ENCODE results near the gene BMP8A.
"Not testable (repeated sequence)": the region's sequence is repeated elsewhere in the genome, so short reads cannot be mapped to it uniquely, and the experiment has no call there.

Gene BMP8A

DNA sequence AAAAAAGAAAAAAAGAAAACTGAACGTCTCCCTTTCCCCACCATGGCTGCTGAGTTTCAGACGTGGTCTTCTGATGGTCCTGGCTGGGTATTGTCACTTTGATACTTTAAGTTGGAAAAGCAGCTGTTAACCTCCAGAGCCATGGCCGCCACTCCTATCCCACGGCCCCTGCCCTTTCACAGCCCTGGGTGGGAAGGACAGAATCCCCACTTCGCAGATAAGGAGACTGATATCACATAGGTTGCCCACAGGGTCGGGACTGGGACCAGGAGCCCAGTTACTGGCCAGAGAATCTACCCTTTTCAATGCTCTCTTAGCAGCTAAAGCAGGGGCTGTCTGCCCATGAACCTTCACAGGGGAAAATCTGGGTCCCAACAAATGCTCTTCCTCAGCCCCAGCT is 16.8 kb downstream of the BMP8A start:
- DNase-seq = no peak

DNA sequence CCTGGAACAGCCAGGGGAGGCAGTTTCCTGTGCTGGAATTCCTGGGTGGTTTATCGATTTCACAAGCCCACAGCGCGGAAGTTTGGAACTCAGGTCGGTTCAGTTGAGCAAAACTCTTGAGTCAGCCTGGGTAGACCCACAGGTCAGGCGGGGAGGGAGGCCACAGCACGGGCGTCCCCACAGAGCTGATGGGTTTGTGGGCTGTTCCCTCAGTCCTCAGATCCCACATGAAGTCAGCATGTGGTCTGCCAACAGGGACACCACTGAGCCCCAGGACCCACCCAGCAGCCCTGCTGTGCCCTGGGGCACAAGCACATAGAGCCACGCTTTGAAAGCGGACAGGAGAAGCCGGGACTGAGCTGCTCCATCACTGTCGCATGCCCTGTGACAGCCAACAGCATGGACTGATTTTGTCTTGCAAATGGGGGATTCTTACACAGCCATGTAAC is 17.4 kb downstream of the BMP8A start:
- DNase-seq = no peak

DNA sequence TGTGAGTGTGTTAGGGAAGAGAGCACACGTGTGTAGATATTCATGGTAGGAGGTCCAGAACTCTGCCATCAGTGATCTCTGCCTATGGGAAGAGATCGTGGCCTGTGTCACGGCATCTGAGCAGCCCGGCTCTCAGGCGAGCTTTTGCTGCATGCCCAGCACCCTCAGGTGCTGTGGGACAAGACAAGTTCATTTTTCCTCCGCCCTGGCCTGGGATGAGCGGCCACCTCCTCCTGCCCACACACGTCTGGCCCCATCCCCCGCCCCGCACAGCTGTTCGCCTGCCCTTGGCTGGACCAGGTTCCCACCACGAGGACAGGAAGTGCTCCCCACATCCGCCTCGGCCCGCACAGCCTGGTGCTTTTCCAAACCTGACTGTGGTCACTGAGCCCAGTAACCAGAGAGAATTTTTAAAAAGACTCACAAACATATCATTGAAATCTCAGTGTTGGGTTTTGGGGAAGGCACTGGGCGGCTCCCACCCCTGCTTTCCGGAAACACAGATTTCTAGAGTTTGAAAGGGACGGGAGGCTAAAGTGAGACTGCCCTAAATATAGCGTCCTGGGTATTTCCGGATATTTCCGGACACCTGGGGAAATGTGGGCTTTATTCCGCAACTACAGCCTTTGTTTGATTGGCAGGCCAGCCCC is 18.0 kb downstream of the BMP8A start:
- no peak for DNase-seq

DNA sequence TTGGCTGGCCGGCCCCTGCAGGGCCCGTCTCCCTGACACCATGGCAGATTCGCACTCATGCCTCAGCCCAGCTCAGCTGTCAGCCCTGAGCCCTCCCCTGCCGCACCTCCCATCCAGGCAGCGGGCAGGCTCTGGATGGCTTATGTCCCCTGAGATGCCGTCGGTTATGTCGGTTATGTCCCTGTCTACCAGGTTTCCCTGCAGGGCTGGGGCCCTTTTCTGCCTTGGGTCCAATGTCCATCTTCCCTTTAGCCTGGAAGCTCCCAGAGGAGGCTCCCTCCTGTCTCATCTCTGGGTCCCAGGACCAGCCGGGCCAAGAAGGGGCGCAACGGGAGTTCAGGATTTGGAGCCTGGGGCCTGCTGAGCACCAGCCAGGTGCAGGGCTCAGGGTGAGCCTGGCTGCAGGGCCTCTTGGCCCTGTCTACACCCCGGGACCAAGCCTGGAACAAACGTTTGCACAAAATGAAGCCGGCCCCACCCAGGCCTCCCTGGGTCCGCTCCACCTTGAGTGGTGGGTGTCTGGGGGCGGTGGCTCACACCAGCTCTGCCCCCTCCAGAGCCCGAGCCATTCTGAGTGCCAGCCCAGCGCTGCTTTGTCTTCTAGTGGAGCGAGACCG is 19.2 kb downstream of the BMP8A start:
- not testable (repeated sequence) for DNase-seq

DNA sequence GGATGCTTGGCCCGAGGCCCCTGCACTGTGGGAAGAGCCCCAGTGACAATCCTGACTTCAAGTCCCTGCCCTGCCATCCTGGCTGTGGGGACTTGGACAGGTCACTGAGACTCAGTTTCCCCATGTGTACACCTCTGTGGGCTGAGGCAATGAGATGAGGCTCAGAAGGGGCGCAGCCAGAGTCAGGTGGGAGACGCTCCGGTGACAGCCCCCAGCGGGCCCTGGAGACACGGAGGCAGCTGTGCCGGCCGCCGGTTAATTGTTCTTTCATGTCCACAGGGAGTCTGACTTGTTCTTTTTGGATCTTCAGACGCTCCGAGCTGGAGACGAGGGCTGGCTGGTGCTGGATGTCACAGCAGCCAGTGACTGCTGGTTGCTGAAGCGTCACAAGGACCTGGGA is 20.0 kb downstream of the BMP8A start:
- not testable (repeated sequence) for DNase-seq

DNA sequence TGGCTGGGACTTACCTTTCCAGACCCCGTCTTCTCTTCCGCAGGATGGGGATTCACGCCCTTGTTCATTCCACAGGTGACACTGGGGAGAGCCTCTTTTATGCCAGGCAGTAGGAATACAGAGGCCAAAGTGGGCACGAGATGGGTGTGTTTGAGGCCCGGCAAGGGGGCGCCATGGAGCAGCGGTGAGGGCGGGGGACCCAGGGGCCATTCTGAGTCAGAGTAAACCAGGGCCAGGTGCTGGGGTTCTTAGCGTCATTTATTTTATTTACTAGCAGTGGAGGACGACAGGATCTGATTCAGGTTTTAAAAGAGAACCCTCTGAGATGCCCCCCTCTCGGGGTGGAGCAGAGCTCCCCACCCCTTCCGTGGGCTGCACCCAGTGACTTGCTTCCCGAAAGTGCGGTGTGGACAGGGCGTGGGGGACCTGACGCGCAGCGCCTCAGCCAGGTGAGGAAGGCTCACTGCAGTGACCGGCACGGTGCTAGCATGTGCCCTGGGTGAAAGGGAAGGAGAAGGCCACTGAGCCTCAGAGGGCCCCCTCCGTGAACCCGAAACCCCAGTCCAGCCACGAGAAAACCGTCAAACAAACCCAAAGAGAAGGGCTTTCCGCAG is 20.9 kb downstream of the BMP8A start:
- not testable (repeated sequence) for DNase-seq

DNA sequence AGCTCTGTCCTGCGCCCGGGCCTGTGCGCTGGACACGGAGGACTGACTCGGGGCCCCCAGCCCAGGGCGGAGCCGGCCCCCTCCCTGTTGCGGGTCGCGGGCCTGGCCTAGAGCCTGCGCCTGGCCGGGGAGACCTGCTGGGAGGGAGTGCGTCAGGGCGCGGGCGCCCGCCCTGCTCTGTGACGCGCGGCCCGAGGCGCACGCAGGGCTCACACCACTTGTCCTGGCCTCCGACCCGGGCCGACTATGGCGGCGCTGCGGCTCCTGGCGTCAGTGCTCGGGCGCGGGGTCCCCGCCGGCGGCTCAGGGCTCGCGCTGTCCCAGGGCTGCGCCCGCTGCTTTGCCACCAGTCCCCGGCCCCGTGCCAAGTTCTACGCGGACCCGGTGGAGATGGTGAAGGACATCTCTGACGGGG is 23.3 kb downstream of the BMP8A start:
- not testable (repeated sequence) for DNase-seq

DNA sequence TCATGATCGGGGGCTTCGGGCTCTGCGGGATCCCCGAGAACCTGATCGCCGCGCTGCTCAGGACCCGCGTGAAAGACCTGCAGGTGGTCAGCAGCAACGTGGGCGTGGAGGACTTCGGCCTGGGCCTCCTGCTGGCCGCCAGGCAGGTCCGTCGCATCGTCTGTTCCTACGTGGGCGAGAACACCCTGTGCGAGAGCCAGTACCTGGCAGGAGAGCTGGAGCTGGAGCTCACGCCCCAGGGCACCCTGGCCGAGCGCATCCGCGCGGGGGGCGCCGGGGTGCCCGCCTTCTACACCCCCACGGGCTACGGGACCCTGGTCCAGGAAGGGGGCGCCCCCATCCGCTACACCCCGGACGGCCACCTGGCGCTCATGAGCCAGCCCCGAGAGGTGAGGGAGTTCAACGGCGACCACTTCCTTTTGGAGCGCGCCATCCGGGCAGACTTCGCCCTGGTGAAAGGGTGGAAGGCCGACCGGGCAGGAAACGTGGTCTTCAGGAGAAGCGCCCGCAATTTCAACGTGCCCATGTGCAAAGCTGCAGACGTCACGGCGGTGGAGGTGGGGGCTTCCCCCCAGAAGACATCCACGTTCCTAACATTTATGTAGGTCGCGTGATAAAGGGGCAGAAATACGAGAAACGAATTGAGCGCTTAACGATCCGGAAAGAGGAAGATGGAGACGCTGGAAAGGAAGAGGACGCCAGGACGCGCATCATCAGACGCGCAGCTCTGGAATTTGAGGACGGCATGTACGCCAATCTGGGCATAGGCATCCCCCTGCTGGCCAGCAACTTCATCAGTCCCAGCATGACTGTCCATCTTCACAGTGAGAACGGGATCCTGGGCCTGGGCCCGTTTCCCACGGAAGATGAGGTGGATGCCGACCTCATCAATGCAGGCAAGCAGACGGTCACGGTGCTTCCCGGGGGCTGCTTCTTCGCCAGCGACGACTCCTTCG is 24.0 kb downstream of the BMP8A start:
- DNase-seq = not testable (repeated sequence)

DNA sequence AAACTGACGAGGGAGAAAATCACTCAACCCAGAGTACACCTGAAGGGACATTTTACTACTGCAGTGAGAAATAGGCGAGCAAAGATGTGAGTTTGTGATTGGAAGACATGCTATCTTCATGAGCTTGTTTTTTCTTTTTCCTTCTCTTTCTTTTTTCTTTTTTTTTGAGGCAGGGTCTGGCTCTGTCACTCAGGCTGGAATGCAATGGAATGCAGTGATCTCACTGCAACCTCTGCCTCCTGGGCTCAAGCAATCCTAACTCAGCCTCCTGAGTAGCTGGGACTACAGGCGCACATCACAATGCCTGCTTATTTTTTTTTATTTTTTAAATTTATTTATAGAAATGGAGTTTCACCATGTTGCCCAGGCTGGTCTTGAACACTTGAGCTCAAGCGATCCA is 25.4 kb downstream of the BMP8A start:
- not testable (repeated sequence) for DNase-seq

DNA sequence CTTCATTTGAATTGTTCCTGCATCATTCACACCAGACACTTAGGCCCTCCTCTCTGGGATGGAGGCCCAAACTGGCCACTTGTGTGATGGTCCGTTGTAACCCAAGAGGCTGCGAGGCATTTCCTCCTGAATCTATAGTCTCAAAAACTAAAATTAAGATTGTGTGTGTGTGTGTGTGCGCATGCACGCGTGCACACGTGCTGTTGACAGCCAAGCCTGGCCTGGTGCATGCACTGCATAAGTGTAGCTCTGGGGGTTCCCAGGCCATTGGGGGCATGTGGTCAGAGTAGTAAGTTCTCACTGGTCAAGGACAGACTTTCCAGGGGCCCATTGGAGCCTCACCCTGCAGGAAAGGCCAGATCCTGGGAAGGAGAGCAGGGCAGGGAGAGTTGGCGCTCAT is 26.5 kb downstream of the BMP8A start:
- DNase-seq = not testable (repeated sequence)

DNA sequence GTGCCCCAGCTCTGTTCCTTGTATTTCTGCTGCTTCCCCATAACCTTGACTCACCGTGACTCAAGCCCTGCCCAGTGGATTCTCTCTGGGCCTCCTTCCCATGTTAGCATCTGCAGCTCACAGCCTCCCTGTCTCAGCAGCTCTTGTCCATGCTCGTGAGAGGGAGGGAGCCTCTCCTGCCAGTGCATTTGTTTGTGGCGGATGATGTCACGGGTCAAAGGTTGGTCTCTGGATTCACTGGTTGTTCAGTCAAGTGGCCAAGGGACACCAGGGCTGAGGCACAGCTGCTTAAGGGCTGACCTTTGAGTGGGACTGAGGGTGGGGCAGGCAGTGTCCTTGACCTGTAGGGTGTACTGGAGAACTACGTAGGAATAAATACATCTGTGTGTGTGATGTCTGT is 27.9 kb downstream of the BMP8A start:
- not testable (repeated sequence) for DNase-seq

DNA sequence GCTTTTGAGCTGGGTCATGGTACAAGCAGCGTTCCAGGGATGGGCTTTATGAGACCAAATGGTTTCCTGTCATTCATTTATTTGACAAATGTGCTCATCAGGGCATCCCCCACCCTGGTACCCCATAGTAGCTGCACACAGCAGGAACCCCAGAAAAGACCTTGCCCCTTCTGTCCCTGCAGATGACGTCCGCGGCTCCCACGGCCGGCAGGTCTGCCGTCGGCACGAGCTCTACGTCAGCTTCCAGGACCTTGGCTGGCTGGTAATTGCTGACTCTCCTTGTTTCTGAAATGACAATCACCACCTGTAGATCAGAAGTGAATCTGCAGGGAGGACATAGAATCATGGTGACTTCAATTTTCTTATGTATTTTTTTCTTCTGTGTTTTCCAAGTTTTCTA is 30.8 kb downstream of the BMP8A start:
- not testable (repeated sequence) for DNase-seq

DNA sequence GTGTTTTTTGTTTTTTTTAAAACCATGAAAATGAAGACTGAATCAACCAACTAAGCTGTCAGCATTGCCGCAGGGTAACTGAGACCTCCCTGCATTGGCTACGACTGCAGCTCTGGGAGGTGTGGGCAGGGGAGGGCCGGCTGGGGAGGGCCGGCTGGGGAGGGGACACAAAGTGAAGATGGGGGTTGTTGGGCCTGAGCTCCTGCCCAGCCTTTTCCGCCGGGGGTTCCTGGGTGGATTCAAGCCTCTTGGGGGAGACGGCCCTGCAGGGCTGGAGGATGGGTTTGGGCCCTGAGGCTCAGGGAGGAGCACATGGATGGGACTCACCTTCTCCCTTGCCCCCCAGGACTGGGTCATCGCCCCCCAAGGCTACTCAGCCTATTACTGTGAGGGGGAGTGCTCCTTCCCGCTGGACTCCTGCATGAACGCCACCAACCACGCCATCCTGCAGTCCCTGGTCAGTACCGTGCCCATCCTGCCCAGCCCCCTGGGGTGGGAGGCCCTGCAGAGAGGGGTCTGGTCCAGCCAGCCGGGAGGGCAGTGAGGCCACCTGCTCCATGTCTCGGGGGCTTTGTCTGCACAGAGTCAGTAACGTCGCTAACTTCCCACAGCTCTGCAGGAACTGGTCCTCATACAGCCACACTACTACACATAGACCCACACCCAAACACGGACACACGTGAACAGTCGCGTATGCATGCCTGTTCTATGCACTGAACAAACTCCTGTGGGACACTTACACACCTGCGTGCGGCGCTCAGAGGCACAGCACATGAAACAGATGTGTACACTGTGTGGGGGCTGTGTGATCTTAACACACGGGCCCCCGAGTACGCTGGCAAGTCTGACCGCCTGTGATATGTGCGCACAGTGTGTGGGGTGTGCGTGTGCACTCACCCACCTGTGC is 31.5 kb downstream of the BMP8A start:
- no peak for DNase-seq

DNA sequence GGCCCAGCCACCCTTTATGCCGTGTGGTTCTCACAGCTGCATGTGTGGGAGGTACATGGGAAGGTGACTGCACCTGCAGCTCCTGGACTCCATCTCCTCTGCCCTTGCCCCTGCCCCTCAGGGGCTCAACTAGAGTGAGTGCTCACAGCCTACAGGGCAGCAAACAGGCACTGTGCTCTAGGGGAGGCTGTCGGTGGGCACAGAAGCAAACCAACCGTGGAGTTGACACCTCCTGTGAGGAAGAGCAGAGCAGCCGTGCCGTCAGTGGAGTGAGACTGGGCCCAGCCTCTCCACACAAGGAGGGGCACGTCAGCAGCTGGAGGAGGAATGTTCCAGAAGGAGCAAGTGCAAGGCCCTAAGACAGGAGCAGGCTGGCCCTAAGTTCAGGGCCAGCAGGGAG is 32.7 kb downstream of the BMP8A start:
- no peak for DNase-seq

DNA sequence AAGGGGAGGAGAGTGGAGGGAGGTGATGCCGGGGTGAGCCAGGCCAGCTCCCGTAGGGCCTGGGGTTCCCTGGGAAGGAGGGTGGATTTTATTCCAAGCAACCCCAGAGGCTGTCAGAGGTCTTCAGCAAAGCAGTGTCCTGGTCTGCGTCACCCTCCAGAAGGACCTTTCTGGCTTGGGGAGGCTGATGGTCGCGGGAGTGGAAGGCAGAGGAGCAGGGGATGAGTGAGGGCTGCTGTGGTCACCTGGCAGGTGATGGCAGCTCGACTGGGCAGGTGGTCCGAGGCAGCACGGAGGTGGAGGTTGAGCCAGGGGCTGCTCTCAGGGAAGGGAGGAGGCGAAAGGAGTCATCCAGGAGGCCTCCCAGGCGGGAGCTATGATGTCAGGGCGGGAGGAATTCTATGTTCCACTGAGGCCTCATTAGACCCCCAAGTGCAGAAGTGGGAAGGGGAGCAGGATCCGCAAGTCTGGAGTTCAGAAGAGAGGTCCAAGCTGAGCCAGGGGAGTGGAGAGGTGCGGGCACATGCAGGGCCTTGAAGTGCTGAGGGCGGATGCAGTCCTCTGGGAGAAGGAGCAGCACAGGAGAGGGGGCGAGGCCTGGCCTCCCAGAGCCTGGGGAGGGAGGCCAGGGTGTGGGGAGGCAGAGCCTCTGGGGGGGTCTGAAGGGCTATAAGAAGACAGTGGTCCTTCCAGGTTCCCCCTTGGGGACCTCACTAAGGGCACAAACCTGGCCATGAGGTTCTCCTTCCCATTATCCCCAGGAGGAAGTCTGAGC is 33.3 kb downstream of the BMP8A start:
- DNase-seq = no peak

DNA sequence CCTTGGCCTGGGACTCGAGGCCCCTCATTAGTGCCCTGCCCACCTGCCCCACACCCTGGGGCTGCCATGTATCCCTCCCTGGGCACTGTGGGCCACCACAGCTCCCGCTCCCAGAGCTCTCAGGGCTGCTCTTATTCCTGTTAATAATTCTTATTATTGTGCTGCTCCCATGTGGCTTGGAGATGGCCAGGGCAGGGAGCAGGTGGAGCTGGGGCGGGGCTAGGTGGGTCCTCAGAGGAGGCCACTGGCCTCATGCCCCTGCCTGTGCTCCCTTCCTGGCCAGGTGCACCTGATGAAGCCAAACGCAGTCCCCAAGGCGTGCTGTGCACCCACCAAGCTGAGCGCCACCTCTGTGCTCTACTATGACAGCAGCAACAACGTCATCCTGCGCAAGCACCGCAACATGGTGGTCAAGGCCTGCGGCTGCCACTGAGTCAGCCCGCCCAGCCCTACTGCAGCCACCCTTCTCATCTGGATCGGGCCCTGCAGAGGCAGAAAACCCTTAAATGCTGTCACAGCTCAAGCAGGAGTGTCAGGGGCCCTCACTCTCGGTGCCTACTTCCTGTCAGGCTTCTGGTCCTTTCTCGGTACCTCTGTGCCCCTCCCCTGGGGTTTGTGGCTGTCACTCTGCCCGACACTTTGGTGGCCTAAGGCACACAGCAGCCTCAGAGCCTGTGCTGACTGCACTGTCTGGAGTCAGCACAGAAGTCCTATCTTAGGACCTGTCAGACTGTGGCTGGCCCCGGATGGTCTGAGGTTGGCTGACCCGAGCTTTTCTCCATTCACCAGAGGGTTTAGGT is 34.1 kb downstream of the BMP8A start:
- no peak for DNase-seq

DNA sequence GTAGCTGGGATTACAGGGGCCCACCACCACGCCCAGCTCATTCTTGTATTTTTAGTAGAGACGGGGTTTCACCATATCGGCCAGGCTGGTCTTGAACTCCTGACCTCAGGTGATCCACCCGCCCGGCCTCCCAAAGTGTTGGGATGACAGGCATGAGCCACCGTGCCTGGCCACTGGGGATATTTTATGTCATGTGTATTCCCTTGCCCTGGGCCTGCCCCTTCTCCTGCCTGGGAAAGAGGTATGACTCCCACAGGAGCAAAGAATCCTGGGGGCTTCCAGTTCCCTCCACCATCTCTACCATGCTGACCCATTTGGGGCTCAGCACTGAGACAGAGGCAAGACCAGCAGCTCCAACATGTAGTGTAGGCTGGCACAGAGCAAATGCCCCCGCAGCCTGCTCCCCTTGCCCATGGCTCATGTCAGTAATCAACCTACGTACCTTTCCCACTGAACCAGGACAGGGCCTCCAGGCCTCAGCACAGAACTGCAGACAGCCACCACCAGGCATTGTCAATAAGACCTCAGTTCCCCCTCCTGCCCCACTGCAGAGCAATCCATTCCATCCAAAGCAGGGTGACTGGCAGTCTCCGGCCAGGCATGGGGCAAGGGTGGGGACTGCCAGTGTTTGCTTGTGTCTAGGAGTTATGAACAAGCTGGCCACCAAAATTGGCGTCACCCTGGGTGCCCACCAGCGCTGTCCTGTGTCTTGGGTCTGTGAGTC is 35.2 kb downstream of the BMP8A start:
- DNase-seq = no peak

DNA sequence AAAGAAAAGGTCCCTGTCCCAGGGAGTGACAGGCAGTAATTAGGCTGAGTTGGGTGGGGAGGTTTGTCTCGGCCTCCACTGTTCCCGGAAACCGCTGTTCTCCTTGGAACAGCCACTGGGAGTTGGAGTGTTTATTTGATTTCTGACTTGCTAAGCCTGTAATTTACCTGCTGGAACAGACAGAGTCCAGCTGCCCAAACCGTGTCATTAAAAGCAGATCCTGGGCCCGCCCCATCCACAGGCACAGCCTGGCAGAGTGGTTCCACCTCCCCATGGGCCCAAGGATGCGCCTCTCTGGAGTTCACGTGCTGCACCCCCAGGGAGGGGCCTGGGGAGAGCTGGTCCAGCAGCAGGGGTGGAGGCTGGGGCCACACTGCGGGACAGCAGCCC is 35.7 kb downstream of the BMP8A start:
- not testable (repeated sequence) for DNase-seq

DNA sequence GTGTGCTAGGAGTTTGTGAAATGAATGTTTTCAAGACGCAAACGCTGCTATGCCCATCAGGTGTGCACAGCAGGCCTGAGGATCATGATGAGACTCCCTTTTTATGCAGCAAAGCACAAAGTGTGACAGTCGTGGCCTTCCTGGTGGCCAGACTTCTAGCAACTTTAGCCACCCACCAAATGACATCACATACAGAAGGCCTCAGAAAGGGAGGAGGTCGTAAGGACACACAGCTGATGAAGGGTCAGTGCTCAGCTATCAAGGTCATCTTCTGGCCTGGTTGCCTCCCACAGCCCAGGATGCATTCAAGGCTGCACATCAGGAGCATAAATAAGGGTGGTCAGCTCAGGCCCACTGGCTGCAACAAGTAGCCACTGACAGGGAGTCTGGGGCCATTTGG is 36.6 kb downstream of the BMP8A start:
- no peak for DNase-seq

Measured in NCI-H2171 treated with DMSO at 0.1 percent for 48 hours (cell line).